Stimulated activated naive CD8-positive, alpha-beta T cell treated with anti-CD3 and anti-CD28 coated beads, Interleukin-15, Interleukin-2, amounts not matched to agents 100 ng/mL and 50 ng/mL, for 24 hours (primary cell): ENCODE measurements around the gene GAL3ST3.
A peak's percentile ranks its signal among the peaks of the same experiment; 100 is the strongest.

Experiments
- H3K27ac Mint-ChIP-seq: one replicate; pipeline ENCODE4 v1.8.0; 2021; ENCODE audit warnings: mild to moderate bottlenecking, mixed read lengths
- H3K27me3 Mint-ChIP-seq: one replicate; pipeline ENCODE4 v1.8.0; 2021; ENCODE audit warnings: mixed read lengths
- H3K36me3 Mint-ChIP-seq: one replicate; pipeline ENCODE4 v1.8.0; 2021; ENCODE audit warnings: low read depth, mixed read lengths
- H3K4me1 Mint-ChIP-seq: one replicate; pipeline ENCODE4 v1.8.0; 2021; ENCODE audit warnings: low read depth, mixed read lengths
- H3K4me3 Mint-ChIP-seq: one replicate; pipeline ENCODE4 v1.8.0; 2021; ENCODE audit warnings: mild to moderate bottlenecking, mixed read lengths
- H3K9me3 Mint-ChIP-seq: one replicate; pipeline ENCODE4 v1.8.0; 2021; ENCODE audit warnings: mixed read lengths

GAL3ST3 gene

DNA sequence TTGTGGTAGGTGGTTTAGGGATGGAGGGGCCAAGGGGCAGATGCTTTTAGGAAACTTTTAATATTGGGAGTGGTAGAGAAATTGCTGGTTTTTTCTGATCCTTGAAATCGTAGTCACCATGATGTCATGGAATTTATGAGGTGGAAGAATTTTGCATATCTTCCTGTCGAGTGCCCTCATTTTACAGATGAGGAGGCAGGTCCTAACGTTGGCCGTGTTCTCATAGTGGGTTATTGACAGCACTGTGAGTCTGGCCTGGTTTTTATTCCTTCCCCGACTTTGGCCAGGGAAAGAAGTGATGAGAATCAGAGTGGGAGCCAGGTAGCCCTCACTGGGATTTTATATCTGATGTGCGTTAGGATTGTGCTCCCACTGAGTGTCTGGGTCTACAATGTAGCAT is 12.3 kb upstream of the GAL3ST3 start:
- peaks cover 47% of the 10 kb centered on the region for H3K4me1 Mint-ChIP-seq
- peaks cover 88% of the 10 kb centered on the region for H3K36me3 Mint-ChIP-seq
- H3K9me3 Mint-ChIP-seq = no peaks in the 10 kb centered on the region
- H3K27ac Mint-ChIP-seq = peak overlapping the region; percentile 88
- no peaks in the 10 kb centered on the region for H3K27me3 Mint-ChIP-seq
- H3K4me3 Mint-ChIP-seq = peak overlapping the region; percentile 27

DNA sequence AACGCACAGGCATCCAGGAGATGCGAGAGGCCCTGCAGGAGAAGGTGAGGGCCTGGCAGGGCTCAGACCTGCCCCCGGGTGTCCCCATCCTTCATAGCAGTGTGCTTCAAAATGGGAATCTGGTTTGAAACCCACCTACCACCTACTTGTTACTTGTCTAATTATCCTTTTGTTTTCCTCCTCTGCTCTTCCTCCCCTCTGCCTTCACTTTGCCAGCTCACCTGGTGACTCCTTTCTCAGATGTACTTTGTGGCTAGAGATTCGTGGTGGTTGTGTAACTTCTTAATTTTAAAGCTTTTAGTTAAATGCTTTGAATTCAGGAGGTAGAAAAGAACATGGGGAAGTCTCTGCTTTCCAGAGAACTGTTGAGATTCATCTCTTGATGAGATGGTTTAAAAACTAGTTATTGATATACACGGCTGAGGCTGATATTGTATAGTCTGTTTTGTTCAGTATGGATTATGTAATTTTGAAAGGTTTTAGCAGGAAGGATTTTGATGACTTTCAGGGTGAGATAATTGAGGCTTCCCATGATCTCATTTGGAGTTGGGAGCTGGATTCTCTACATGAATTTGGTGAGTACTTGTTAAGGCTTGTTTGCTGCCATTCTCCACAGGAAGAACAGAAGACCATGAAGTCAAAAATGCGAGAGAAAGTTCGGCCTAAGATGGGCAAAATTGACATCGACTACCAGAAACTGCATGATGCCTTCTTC is 11.2 kb upstream of the GAL3ST3 start:
- no peaks in the 10 kb centered on the region for H3K9me3 Mint-ChIP-seq
- H3K36me3 Mint-ChIP-seq = peaks cover 88% of the 10 kb centered on the region
- H3K27ac Mint-ChIP-seq = peak overlapping the region; percentile 88
- peaks cover 40% of the 10 kb centered on the region for H3K4me1 Mint-ChIP-seq
- H3K27me3 Mint-ChIP-seq = no peaks in the 10 kb centered on the region
- H3K4me3 Mint-ChIP-seq = no peak overlapping the region

DNA sequence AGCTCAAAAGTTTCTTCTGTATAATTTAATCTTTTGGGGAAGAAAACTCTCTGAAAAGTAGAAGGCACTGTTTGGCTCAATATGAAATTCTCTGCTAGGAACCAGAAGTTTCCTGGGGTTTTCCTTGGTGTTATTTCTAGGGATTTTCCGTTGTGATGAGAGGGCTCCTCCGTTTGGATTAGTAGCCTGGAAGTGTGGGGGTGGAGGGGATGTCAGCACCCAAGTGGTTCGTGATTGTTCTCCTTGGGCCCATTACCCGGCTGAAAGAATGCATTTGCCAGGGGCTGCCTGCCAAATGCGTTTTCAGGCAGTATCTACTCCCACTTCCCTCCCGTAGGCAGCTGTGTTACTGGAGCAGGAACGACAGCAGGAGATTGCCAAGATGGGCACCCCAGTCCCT is 7.5 kb upstream of the GAL3ST3 start:
- Mint-ChIP-seq H3K36me3 (peaks cover 77% of the 10 kb centered on the region), H3K4me1 (peaks cover 42% of the 10 kb centered on the region)

GRCh38 chr11:66055021-66055420 is 6.1 kb upstream of the GAL3ST3 start:
- H3K27ac Mint-ChIP-seq = peak overlapping the region; percentile 42
- H3K4me3 Mint-ChIP-seq = no peak overlapping the region

More for the DNA sequence above, 7.5 kb upstream of the GAL3ST3 start:
- Mint-ChIP-seq H3K27ac (no peak overlapping the region), H3K9me3 (no peaks in the 10 kb centered on the region), H3K27me3 (no peaks in the 10 kb centered on the region), H3K4me3 (no peak overlapping the region)

DNA sequence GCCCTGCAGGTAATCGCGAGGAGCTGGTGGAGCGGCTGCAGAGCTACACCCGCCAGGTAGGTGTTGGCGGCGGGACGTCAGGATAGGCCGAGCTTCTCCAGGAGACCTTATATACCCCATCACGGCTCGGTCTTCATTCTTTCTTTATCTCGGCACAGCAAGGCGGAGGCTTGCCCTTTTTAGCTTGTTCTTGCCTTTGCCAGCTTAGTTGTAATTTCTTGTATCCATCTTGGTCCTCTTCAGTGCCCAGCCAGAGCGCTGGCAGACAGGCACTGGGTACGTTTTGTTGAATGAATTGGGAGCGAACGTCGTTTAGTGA is 3.7 kb upstream of the GAL3ST3 start:
- no peaks in the 10 kb centered on the region for H3K9me3 Mint-ChIP-seq
- H3K4me3 Mint-ChIP-seq = peak overlapping the region; percentile 99
- H3K27me3 Mint-ChIP-seq = peaks cover 3% of the 10 kb centered on the region
- peak overlapping the region; percentile 98 for H3K27ac Mint-ChIP-seq
- H3K4me1 Mint-ChIP-seq = peaks cover 36% of the 10 kb centered on the region
- H3K36me3 Mint-ChIP-seq = peaks cover 43% of the 10 kb centered on the region

More at GRCh38 chr11:66055021-66055420, 6.1 kb upstream of the GAL3ST3 start:
- H3K4me1 Mint-ChIP-seq = peaks cover 38% of the 10 kb centered on the region
- H3K27me3 Mint-ChIP-seq = no peaks in the 10 kb centered on the region
- H3K36me3 Mint-ChIP-seq = peaks cover 64% of the 10 kb centered on the region
- no peaks in the 10 kb centered on the region for H3K9me3 Mint-ChIP-seq

GRCh38 chr11:66051766-66052663 is 3.1 kb upstream of the GAL3ST3 start, which contains the start of gene SF3B2:
Gene SF3B2, plus strand, starts transcription at chr11:66052364. Its CDS starts 21 bp downstream, at chr11:66052385.
- peaks cover 38% of the 10 kb centered on the region for H3K36me3 Mint-ChIP-seq
- no peaks in the 10 kb centered on the region for H3K9me3 Mint-ChIP-seq
- peaks cover 36% of the 10 kb centered on the region for H3K4me1 Mint-ChIP-seq
- peaks cover 3% of the 10 kb centered on the region for H3K27me3 Mint-ChIP-seq
- H3K4me3 Mint-ChIP-seq = peak within 1 kb of the TSS; percentile 99
- H3K27ac Mint-ChIP-seq = peak within 1 kb of the TSS; percentile 98

- peaks cover 3% of the 10 kb centered on the region for H3K27me3 Mint-ChIP-seq
- peaks cover 36% of the 10 kb centered on the region for H3K4me1 Mint-ChIP-seq
- H3K36me3 Mint-ChIP-seq = peaks cover 33% of the 10 kb centered on the region
- peak overlapping the region; percentile 99 for H3K4me3 Mint-ChIP-seq
- peak overlapping the region; percentile 94 for H3K27ac Mint-ChIP-seq
- no peaks in the 10 kb centered on the region for H3K9me3 Mint-ChIP-seq
These were observed 2.4 kb upstream of the GAL3ST3 start for GRCh38 chr11:66051371-66051765.

DNA sequence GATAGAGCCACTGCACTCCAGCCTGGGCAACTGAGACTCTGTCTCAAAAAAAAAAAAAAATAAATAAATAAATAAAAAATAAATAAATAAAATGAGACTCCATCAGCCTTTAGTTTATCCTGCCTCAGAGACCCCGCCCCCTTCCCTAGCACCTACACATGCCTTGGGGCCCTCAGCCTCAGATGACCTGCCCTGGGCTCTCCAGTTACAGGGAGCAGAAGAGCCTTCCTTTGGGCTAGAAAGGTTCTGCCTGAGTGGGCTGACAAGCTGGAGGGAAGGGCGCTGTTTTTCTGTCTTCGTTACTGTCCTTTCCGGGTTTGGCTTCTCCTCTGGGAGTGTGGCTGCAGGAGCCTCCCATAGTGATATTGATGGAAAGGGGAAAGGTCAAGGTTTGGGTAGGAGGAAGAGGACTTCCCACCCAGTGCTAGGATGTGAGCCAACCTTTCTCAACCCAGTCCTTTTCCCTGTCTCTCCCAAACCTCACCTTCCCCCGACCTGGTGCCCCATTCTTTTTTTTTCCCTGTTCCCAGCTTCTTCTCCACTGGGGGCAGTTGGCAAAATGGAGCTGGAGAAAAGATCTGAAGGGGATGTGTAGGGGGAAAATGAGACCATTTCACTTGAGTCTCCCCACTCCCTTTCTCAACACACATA is 1.7 kb upstream of the GAL3ST3 start:
- Mint-ChIP-seq H3K9me3 (no peaks in the 10 kb centered on the region), H3K4me3 (peak overlapping the region; percentile 99), H3K4me1 (peaks cover 40% of the 10 kb centered on the region), H3K27ac (peak overlapping the region; percentile 94), H3K27me3 (peaks cover 3% of the 10 kb centered on the region), H3K36me3 (peaks cover 27% of the 10 kb centered on the region)

- Mint-ChIP-seq H3K27me3 (peaks cover 3% of the 10 kb centered on the region), H3K36me3 (peaks cover 7% of the 10 kb centered on the region), H3K4me1 (peaks cover 35% of the 10 kb centered on the region), H3K27ac (no peak overlapping the region), H3K9me3 (no peaks in the 10 kb centered on the region), H3K4me3 (no peak overlapping the region)
These were observed 1.2 kb downstream of the GAL3ST3 start for GRCh38 chr11:66047541-66048365.

DNA sequence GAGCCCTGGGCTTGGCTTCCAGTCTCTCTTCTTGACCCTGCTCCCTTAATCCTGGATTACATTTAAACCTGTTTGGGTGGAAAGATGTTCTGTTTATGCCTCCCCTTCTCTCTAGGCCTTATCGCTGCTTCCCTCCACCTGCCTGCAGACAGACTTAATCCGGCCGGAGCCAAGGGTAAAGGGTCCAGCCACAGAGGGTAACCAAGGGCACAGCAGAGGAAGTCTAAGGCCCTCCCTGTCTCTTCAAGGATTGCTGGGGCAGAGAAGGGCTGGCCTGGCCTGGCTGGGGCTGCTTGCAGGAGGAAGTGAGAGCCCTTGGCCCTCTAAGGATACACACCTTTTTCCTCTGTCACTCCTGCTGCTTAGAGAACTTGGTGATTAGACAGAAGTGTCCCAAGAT is 2.1 kb downstream of the GAL3ST3 start:
- Mint-ChIP-seq H3K27me3 (peaks cover 3% of the 10 kb centered on the region), H3K9me3 (no peaks in the 10 kb centered on the region), H3K36me3 (no peaks in the 10 kb centered on the region), H3K4me1 (peaks cover 33% of the 10 kb centered on the region), H3K27ac (no peak overlapping the region), H3K4me3 (no peak overlapping the region)

GRCh38 chr11:66045177-66045639 is 3.8 kb downstream of the GAL3ST3 start:
- H3K4me3 Mint-ChIP-seq = peak overlapping the region; percentile 54
- H3K27me3 Mint-ChIP-seq = peaks cover 3% of the 10 kb centered on the region
- H3K36me3 Mint-ChIP-seq = no peaks in the 10 kb centered on the region
- peak overlapping the region; percentile 77 for H3K27ac Mint-ChIP-seq
- H3K9me3 Mint-ChIP-seq = no peaks in the 10 kb centered on the region
- peaks cover 22% of the 10 kb centered on the region for H3K4me1 Mint-ChIP-seq

- H3K36me3 Mint-ChIP-seq = no peaks in the 10 kb centered on the region
- H3K9me3 Mint-ChIP-seq = no peaks in the 10 kb centered on the region
- peak overlapping the region; percentile 54 for H3K4me3 Mint-ChIP-seq
- peak overlapping the region; percentile 77 for H3K27ac Mint-ChIP-seq
- H3K4me1 Mint-ChIP-seq = peaks cover 22% of the 10 kb centered on the region
- H3K27me3 Mint-ChIP-seq = peaks cover 3% of the 10 kb centered on the region
These were observed 4.2 kb downstream of the GAL3ST3 start for GRCh38 chr11:66044757-66045156.

DNA sequence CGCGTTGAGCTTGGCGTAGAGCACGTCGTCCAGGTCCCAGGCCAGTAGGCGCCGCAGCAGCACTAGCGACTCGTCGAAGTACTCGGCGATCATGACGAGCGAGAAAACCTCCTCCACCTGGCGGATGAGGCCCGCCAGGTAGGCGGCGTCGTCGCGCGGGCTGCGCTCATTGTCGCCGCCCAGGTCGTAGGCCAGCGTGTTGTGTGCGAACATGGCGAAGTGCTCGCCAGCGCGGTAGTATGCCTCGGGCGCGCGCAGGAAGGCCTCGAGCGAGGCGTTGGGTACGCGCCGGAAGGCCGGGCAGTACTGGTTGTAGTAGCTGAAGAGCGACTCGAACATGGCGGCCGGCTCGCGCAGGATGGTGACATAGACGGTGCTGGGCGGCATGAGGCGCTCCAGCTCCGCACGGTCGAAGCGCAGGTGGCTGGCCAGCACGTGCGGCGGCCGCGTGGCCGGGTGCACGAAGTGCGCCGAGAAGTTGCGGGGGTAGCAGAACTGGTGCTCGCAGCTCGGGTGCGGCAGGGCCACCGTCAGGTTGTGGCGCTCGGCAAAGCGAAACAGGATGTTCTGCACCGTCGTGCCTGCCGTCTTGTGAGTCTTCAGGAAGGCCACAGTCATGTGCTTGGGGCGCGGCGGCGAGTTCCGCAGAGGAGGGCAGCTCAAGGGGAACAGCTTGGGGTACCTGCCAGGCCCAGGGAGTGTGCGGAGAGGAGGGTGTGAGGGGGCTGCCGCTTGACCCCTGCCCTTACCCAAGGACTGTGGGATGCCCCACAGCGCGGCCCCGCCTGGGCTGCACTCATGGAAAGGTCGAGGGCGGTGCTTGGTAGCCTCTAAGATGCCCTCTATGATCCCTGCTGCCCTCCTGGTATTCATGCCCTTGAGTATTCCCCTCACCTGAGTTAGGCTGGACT is 5.7 kb downstream of the GAL3ST3 start:
- no peak overlapping the region for H3K27ac Mint-ChIP-seq
- H3K4me1 Mint-ChIP-seq = peaks cover 17% of the 10 kb centered on the region
- no peaks in the 10 kb centered on the region for H3K36me3 Mint-ChIP-seq
- H3K9me3 Mint-ChIP-seq = no peaks in the 10 kb centered on the region
- H3K4me3 Mint-ChIP-seq = no peak overlapping the region
- H3K27me3 Mint-ChIP-seq = peaks cover 3% of the 10 kb centered on the region
